GM19452 (cell line): ENCODE measurements around the gene OR5T3.
"Not testable (repeated sequence)": the region's sequence is repeated elsewhere in the genome, so short reads cannot be mapped to it uniquely, and the experiment has no call there.

Source experiments
- ATAC-seq: cut with Tn5 transposase; IDR thresholded peaks from one replicate; pipeline ENCODE4 v1.9.1; 2021; ENCODE audit not compliant: unreplicated experiment

The OR5T3 gene

GRCh38 chr11:56251954-56252353 is at the start of gene OR5T3:
Gene OR5T3, plus strand, starts transcription at chr11:56252254. Its CDS starts 0 bp downstream, at chr11:56252254.
- ATAC-seq, result no peak

GRCh38 chr11:56207790-56208189 is 44.3 kb upstream of the OR5T3 start:
- ATAC-seq, result no peak

DNA sequence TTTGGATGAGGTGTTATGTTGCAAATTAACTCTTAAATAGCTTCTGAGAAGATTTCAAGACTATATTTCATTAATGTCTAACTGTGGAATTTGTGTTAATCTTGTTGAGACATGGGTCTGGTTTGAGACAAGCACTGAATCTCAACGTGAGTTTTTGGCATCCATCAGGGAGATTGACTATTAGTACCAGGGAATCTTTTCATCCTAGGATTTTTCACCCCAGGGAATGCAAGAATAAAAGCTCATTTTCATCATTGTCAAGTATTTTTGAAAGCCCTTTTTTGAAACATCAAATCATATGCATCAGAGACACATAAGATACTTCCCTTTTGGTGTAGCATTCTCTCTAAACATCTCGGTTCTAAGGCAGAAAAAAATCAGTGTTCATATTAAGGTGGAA is 37.5 kb upstream of the OR5T3 start:
- no peak for ATAC-seq

DNA sequence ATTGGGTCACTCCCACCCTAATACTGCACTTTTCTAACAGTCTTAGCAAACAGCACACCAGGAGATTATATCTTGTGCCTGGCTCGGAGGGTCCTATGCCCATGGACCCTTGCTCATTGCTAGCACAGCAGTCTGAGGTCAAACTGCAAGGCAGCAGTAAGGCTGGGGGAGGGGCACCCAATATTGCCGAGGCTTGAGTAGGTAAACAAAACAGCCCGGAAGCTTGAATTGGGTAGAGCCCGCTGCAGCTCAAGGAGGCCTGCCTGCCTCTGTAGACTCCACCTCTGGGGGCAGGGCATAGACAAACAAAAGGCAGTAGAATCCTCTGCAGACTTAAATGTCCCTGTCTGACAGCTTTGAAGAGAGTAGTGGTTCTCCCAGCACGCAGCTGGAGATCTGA is 32.3 kb upstream of the OR5T3 start:
- ATAC-seq, result not testable (repeated sequence)

- ATAC-seq, result no peak
Measured at GRCh38 chr11:56234155-56234554, 17.9 kb upstream of the OR5T3 start, which contains the start of gene OR5T2. Gene OR5T2, minus strand, starts transcription at chr11:56234255. Its CDS starts 1,193 bp downstream, at chr11:56233062.

- ATAC-seq, result no peak
Measured at GRCh38 chr11:56271092-56271491, 19.0 kb downstream of the OR5T3 start.

DNA sequence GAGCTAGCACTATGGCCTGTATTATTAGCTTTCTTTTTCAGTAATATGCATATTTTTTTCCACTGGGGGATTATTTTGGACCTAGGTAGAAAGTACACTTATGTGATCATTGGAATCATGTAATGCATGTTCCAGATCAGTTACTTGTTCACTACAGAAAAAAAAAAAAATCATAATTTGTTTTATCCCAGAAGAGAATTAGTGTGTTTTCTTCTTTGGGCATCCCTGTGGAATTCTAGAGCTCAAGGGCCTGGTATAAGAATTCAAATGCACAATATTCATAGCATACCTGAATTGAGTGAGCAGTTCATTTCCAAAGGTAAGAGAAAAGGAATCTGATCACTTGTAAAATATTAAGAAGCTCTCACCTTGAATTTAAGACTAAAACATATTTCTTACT is 21.8 kb downstream of the OR5T3 start, which contains the start of gene OR5T1:
OR5T1 (plus strand) TSS at position 301 of the 400 bp plus-strand sequence. CDS start 1,485 bp downstream, outside the sequence.
- no peak for ATAC-seq

GRCh38 chr11:56292154-56292553 is 40.1 kb downstream of the OR5T3 start, which contains the start of gene OR8H1:
Gene OR8H1, minus strand, starts transcription at chr11:56292254. Its CDS starts 1,192 bp downstream, at chr11:56291062.
- ATAC-seq, result no peak

DNA sequence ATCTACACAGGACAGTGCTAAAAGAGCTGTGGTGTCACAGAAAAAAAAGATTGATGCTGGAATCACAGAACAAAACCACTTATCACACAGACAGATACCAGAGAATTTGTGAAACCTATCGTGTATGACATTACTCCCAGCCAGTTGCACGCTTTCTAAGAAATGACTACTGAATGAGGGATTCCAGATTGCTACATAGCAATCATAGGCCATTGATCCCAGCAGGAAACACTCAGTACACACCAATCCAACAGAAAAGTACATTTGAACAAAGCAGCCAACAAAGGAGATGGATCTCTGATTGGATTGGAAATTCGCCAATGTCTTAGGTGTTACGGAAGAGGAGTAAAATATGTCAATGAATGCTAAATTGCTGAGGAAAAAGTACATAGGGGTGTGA is 44.8 kb downstream of the OR5T3 start:
- no peak for ATAC-seq
